GM12801 (cell line): ENCODE measurements around the gene LITAFD.

Source experiments
- CTCF ChIP-seq: IDR thresholded peaks from one replicate; pipeline ENCODE4 v1.5.1; 2011; ENCODE audit warnings: control low read depth; ENCODE audit not compliant: insufficient read length; ENCODE audit errors: extremely low read depth

Gene LITAFD

DNA sequence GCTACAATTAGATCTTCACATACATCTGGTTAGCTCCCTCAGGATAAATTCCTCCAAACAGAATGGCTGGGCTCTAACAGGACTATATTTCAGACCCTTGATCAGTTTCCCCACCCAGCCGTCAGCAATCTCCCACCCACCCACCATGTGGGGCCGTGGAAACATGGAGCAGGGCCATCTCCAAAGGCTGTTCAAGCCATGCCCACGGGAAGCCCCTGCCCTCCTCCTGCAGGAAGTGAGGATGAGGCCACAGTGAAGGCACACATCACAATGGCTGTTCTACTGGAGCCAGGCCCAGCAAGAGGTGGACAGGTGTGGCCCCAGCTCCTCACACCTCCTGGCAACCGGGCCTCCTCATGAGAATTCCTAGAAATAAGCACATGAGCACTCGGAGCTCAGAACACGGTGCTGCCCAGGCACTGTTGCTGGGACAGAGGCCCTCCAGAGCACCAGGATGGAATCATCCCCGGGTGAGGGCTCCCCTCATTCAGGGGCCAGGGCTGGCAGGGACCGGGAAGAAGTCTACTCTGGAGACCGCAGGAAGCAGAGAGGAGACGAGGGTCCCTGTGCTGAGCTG is at the start of gene LITAFD:
LITAFD (plus strand) TSS at position 311 of the 577 bp plus-strand sequence. CDS start 2,005 bp downstream, outside the sequence.
- no peak for TF ChIP-seq CTCF

DNA sequence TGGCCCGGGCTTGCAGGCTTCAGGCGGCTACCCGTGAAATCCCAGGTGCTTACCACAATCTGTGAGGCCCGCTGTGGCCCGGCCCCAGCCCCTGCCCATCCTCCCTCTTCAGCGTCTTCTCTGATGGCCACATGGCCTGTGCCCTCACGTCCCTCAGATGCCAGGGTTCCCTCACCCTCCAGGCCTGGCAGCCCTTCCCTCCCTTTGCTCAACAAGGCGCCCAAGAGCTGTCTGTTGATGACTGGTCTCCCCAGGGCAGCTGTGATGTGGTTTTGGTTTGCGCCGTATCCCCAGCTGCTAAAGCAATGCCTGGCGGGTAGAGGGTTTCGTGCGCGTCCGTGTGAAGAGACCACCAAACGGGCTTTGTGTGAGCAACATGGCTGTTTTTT is 49.4 kb upstream of the LITAFD start:
- no peak for TF ChIP-seq CTCF

GRCh38 chr16:8845699-8846298 is 36.4 kb upstream of the LITAFD start:
- no peak for TF ChIP-seq CTCF

DNA sequence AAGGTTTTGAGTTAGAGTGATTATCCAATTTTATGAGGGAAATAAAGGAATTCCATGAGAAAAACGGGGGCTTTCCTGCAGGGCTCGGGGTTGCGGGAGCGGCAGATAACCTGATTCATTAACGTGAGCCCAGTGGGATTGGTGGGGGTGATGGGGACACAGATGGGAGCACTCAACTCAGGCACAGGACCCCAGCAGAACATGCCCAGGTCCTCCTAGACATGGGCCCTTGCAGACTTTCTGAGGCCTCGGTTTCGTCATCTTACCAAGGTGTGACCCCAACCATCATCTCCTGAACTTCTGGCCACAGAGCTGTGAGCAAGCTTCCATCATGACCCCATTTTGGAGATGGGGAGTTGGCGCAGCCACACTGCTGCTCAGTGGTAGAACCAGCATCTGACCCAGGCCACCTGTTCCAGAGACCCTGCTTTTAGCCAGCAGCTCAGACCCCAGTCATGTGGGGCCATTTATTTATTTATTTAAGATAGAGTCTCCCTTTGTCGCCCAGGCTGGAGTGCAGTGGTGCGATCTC is 35.7 kb upstream of the LITAFD start:
- no peak for TF ChIP-seq CTCF

DNA sequence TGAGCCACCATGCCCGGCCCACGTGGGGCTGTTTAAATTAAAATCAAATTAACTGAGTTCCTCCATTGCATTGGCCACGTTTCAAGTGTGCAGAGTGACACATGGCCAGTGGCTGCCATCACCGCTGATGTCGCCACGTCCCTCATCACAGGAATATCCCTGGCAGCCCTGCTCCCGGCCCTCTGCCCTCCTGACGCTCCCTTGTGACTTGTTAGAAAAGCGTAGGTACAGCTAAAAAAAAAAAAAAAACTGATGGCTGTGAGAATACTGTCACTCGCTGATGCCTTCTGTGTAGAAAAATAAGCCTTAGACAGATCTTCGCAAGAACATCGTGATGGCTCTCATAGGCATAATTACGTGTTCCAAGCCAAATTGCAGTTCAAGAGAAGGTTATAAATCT is 35.0 kb upstream of the LITAFD start:
- no peak for TF ChIP-seq CTCF

DNA sequence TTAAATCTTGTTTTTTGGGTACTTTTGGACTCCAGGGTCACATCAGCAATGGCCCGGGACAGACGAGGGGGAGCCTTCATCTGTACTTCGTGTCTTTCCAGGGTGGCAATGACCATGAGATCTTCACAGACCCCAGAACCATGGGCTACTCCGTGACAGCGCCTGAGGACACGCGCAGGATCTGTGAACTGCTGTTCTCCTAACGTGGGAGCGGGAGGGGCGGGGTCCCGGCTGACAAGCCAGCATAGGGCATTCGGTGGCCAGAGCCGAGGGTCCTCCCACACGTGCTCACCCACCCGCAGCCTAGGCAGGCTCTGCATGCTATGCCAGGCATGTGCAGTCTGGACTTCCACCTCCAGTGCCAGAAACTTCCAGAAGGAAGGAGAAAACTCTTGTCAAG is 34.5 kb upstream of the LITAFD start:
- TF ChIP-seq CTCF = no peak

DNA sequence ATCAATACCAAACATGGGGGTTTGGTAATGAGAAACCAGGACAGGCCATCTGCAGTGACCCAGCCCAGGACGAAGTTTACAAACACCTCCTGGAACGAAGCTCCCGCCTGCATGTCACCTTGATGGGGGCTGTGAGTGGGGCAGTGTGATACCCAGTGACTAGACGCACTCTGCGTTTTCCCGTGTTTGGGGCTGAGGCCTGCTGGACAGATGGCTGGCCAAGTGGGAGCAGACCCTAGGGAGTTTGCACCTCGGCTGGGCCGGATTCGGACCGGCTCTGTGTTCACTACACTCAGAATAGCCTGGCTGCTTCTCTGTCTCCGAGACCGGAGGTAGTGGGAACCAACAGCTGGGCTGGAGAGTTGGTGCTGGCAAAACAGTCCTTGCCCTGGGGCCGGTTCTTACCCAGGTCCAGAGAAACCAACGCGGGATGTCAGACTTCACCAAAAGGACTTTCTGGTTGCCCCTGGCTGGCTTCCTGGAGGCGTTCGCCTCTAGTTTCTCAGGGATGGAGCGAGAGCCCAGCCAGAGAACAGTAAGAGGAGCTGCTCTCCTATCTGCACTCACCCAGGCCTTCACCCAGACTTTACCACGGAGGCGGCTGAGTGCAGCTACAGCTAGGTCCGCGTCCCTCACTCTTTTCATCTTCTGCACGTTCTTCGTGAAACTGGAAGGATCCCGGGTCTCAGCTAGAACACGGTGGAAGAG is 33.8 kb upstream of the LITAFD start:
- no peak for TF ChIP-seq CTCF
